ENCODE data around the gene RCC1. TPM values are rescaled to one million over a fixed set of nuclear protein-coding genes. Genes with fewer than 3 reads are reported as not detected.
"Not testable (repeated sequence)": the region's sequence is repeated elsewhere in the genome, so short reads cannot be mapped to it uniquely, and the experiment has no call there.

Gene RCC1
- total RNA-seq, 4 donors from 2014 or later = 14.7 to 18.3 (median 15.2) TPM

DNA sequence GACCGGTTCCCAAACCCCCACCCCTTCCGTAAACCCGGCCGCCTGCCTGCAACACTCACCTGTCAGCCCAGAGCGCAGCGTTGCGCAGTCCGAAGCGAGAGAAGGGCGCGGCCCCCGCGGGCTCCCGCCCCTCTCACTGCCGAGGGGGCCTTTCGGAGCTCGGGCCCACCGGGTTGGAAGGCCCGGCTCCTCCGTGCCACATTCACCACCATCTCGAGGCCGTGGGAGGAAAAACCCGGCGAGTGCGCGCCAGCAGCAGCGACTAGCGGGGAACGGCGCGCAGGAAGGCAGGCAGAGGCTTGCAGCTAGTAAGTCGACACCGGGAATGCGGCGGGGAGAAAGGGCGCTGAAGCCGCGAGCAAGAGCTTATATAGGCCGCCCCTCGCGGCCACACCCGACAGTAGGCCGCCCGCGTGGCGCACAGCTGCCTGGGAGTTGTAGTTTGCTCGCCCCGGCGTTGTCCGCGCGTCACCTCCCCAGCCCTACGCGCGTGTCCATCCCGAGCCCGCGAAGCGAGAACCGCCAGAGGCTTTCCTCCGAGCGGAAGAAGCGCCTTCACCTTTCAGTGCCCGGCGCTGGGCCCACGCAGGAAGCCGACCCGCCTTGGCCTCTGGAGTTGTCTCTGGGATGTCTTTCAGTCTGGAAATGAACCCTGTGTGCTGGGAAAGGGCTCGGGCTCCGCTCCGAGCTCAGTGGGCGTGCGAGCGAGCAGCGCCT lies 75.8 kb downstream of the RCC1 start:
- WGBS, 2 donors = 0% methylated on average over 40 to 48 of the region's 75 CpGs
- intact Hi-C loops (cut with DNase I; ENCODE audit: low total_unique reads) = no loop called here
- peak; percentile 95 to 99 for DNase-seq (ENCODE audit: low spot score in 2 of 2)
- peak overlapping the region; percentile 95 for H3K4me3 ChIP-seq (ENCODE audit: low read depth, poor library complexity, severe bottlenecking)
- no peak for TF ChIP-seq POLR2A (IDR thresholded peaks at IDR 0.05)
- TF ChIP-seq, protein P1, sequence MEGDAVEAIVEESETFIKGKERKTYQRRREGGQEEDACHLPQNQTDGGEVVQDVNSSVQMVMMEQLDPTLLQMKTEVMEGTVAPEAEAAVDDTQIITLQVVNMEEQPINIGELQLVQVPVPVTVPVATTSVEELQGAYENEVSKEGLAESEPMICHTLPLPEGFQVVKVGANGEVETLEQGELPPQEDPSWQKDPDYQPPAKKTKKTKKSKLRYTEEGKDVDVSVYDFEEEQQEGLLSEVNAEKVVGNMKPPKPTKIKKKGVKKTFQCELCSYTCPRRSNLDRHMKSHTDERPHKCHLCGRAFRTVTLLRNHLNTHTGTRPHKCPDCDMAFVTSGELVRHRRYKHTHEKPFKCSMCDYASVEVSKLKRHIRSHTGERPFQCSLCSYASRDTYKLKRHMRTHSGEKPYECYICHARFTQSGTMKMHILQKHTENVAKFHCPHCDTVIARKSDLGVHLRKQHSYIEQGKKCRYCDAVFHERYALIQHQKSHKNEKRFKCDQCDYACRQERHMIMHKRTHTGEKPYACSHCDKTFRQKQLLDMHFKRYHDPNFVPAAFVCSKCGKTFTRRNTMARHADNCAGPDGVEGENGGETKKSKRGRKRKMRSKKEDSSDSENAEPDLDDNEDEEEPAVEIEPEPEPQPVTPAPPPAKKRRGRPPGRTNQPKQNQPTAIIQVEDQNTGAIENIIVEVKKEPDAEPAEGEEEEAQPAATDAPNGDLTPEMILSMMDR (IDR thresholded peaks at IDR 0.05) = peak in 1 of 3 donors; percentile 22

DNA sequence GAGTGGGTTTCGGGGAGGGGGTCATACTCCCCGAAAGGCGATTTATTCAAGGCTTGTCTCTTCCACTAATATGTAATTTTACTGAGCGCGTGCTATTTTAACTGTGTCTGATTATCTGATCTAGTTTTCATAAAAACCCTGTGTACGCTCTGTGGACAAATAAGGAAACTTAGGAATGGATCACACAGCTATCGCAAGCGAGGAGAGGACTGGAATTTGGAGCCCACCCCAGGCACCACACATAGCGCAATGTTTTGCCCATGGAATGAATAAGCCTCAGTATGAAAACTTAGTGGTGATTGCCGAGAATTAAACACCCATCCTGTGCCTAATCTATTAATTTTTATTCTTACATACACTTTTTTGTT lies 76.4 kb downstream of the RCC1 start:
- intact Hi-C loops (cut with DNase I; ENCODE audit: low total_unique reads) = no loop called here
- no peak for DNase-seq (ENCODE audit: low spot score in 2 of 2)
- peak overlapping the region; percentile 95 for H3K4me3 ChIP-seq (ENCODE audit: low read depth, poor library complexity, severe bottlenecking)
- 0% methylated on average over 10 of the region's 10 CpGs for WGBS, 2 donors
- TF ChIP-seq, protein P1 (IDR thresholded peaks at IDR 0.05) = no peak
- no peak for TF ChIP-seq POLR2A (IDR thresholded peaks at IDR 0.05)

DNA sequence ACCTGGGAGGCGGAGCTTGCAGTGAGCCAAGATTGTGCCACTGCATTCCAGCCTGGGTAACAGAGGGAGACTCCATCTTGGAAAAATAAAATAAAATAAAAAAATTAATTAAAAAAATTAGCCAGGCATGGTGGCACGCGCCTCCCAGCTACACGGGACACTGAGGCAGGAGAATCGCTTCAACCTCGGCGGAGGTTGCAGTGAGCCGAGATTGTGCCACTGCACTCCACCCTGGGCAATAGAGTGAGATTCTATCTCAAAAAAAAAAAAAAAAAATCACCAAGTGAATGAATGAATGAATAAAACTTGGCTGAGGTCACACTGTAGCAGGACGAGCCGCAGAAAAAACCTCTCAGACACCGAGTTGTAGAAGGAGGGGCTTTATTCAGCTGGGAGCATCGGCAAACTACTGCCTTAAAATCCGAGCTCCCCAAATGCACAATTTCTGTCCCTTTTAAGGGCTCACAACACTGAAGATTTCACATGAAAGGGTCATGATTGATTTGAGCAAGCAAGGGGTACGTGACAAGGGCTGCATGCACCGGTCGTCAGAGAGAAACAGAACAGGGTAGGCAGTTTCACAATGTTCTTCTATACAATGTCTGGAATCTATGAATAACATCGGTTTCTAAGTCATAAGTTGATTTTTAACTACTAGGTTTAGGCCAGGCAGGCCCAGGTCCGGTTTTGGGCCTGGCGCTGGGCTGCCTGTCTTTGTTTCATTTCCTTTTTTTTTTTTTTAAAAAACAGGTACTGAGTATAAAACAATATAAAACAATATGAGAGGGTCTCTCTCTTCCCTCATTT lies 80.9 kb downstream of the RCC1 start:
- DNase-seq (ENCODE audit: low spot score in 2 of 2); H3K4me3 ChIP-seq (ENCODE audit: low read depth, poor library complexity, severe bottlenecking); intact Hi-C loops (cut with DNase I; ENCODE audit: low total_unique reads): not testable (repeated sequence)
- 93 to 94% methylated on average over 19 of the region's 19 CpGs for WGBS, 2 donors

Other genes starting within 250 kb of the RCC1 start
- gene SESN2, start 246.5 kb upstream of the RCC1 start, total RNA-seq = 10 to 100 TPM in 2 of 4 donors, 1 to 10 TPM in 2; 8.2 to 13.6 (median 11.1) TPM
- gene MED18, start 177.0 kb upstream of the RCC1 start, total RNA-seq = 10 to 100 TPM; 12.2 to 23.3 (median 19.2) TPM
- 10 to 100 TPM; 32.8 to 54.1 (median 51.2) TPM for gene PHACTR4, start 136.3 kb upstream of the RCC1 start, total RNA-seq
- gene TRNAU1AP, start 47.0 kb downstream of the RCC1 start, total RNA-seq = 10 to 100 TPM; 11.8 to 24.9 (median 19.3) TPM
- 1 to 10 TPM in 1 of 4 donors, not detected in 3; 1.0 TPM for gene RAB42, start 86.2 kb downstream of the RCC1 start, total RNA-seq
- 10 to 100 TPM; 19.3 to 28.8 (median 24.0) TPM for gene TAF12, start 137.0 kb downstream of the RCC1 start, total RNA-seq
- not detected for gene RNU11, start 142.6 kb downstream of the RCC1 start, total RNA-seq
- gene GMEB1, start 162.7 kb downstream of the RCC1 start, total RNA-seq = 10 to 100 TPM; 10.8 to 12.0 (median 11.6) TPM
- 10 to 100 TPM; 59.6 to 79.9 (median 72.3) TPM for gene YTHDF2, start 230.9 kb downstream of the RCC1 start, total RNA-seq